DMS114 treated with DMSO at 0.1 percent for 48 hours (cell line): ENCODE results near the gene GBE1.

Source experiments
- DNase-seq: peaks from one replicate; lab custom pipeline; 2025; ENCODE audit not compliant: unreplicated experiment; lab: John Stamatoyannopoulos, UW

Gene GBE1

GRCh38 chr3:81472600-81473362 is 288.7 kb downstream of the GBE1 start:
- no peak for DNase-seq

- DNase-seq, result no peak
Measured at GRCh38 chr3:81470524-81471278, 290.7 kb downstream of the GBE1 start.

- no peak for DNase-seq
Measured at GRCh38 chr3:81468391-81468790, 293.1 kb downstream of the GBE1 start.

GRCh38 chr3:81466201-81466560 is 295.3 kb downstream of the GBE1 start:
- no peak for DNase-seq

GRCh38 chr3:81465510-81466200 is 295.8 kb downstream of the GBE1 start:
- DNase-seq, result no peak

GRCh38 chr3:81463781-81464180 is 297.7 kb downstream of the GBE1 start:
- no peak for DNase-seq

GRCh38 chr3:81462921-81463320 is 298.5 kb downstream of the GBE1 start:
- DNase-seq, result no peak

- DNase-seq, result no peak
Measured at GRCh38 chr3:81459733-81460132, 301.7 kb downstream of the GBE1 start.

- no peak for DNase-seq
Measured at GRCh38 chr3:81452418-81452817, 309.0 kb downstream of the GBE1 start.

GRCh38 chr3:81451611-81452010 is 309.8 kb downstream of the GBE1 start:
- DNase-seq, result no peak

- no peak for DNase-seq
Measured at GRCh38 chr3:81451140-81451539, 310.3 kb downstream of the GBE1 start.

- no peak for DNase-seq
Measured at GRCh38 chr3:81446806-81447205, 314.6 kb downstream of the GBE1 start.

GRCh38 chr3:81445712-81446111 is 315.7 kb downstream of the GBE1 start:
- no peak for DNase-seq

- no peak for DNase-seq
Measured at GRCh38 chr3:81444817-81445460, 316.5 kb downstream of the GBE1 start.

GRCh38 chr3:81443958-81444357 is 317.5 kb downstream of the GBE1 start:
- no peak for DNase-seq

GRCh38 chr3:81443457-81443782 is 318.0 kb downstream of the GBE1 start:
- no peak for DNase-seq

GRCh38 chr3:81442758-81443456 is 318.5 kb downstream of the GBE1 start:
- DNase-seq, result no peak

- no peak for DNase-seq
Measured at GRCh38 chr3:81440661-81441060, 320.8 kb downstream of the GBE1 start.
